ENCODE data around the gene DIDO1.

GRCh38 chr20:62950741-62951140 lies 24.4 kb upstream of the DIDO1 start:
- TF ChIP-seq CEBPB (IDR thresholded peaks at IDR 0.05) (no peak), FOXM1 (IDR thresholded peaks at IDR 0.05; ENCODE audit: borderline replicate concordance, low read depth) (no peak), TCF12 (IDR thresholded peaks at IDR 0.05; ENCODE audit: low read depth) (no peak), YY1 (IDR thresholded peaks at IDR 0.05; ENCODE audit: low read depth) (no peak), EP300 (IDR thresholded peaks at IDR 0.05; ENCODE audit: borderline replicate concordance) (no peak), TAF1 (IDR thresholded peaks at IDR 0.05; ENCODE audit: low read depth) (no peak), REST (IDR thresholded peaks at IDR 0.05; ENCODE audit: low read depth) (no peak), USF1 (IDR thresholded peaks at IDR 0.05) (no peak), CREB1 (IDR thresholded peaks at IDR 0.05; ENCODE audit: low read depth) (no peak)

All from Ishikawa (cell line).